ENCODE measurements around the gene SLC6A18.

DNA sequence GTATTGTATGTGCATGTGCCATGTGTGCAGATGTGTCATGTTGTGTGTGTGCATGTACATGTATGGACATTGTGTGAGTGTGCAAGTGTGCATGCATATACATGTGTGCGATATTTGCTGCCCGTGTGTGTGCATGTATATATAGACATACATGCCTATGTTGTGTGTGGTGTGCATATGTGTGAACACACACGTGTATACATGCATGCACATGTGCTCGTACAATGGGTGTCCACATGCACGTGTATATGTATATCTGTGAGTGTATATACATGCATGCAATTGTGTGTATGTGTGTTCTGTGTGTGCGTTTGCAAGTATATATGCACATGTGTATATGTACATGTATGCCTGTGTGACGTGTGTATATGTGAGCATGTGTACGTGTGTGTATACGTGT, 3.0 kb upstream of the SLC6A18 start:
- TF ChIP-seq CTCF (conservative IDR thresholded peaks at IDR 0.05 in 1 of 2, IDR thresholded peaks at IDR 0.05 in 1 of 2; ENCODE audit: low read depth in 1 of 2, low read length in 2 of 2) (no peak), EZH2 (IDR thresholded peaks at IDR 0.05; ENCODE audit: low read length, missing control alignments) (no peak)

All from fibroblast of lung (primary cell).